HepG2 (cell line): ENCODE measurements around the gene ABRACL. TPM values are rescaled to one million over a fixed set of nuclear protein-coding genes. Genes with fewer than 3 reads are reported as not detected.

Experiments used
- ATAC-seq: fragments of 200-7000 bp; cut with Tn5 transposase; 3 replicates; pipeline ENCODE4 v1.9.1; 2020; ENCODE audit warnings: mild to moderate bottlenecking, moderate library complexity
- BruUV-seq: library from RNA; stranded (reverse); fragments of 400-500 nt; replicated peaks from 2 replicates; lab custom pipeline; 2021; lab: Mats Ljungman, UMichigan
- CTCF ChIA-PET: fragments of 300-600 bp; formaldehyde crosslinking; extraction: SDS; loops from one replicate; lab custom pipeline; 2021; ENCODE audit warnings: low total read pairs, inconsistent platforms, low intra/inter-chr PET ratio; lab: Yijun Ruan, JAX
- POLR2A ChIA-PET: fragments of 350-600 bp; sonication (Branson Sonifier 250); formaldehyde crosslinking; loops from one replicate; lab custom pipeline; 2020; ENCODE audit warnings: antibody characterized with exemption, inconsistent platforms; lab: Yijun Ruan, JAX
- DNase-seq: peaks from one replicate; pipeline ENCODE4 v3.0.0-alpha.2; 2015; ENCODE audit warnings: low spot score
- FAIRE-seq: peaks from 3 replicates; lab custom pipeline; 2011; peaks lifted over from hg19 to GRCh38; lab: Jason Lieb, UNC
- H2AFZ ChIP-seq: one replicate; pipeline ENCODE4 v1.6.1; 2011; ENCODE audit warnings: low read length, inconsistent platforms
- H3K27ac ChIP-seq: fragments of 300-600 bp; 3 replicates; pipeline ENCODE4 v1.8.0; 2011; ENCODE audit warnings: mixed run types, mild to moderate bottlenecking, mixed read lengths, low read length, inconsistent platforms; ENCODE audit not compliant: insufficient read depth; ENCODE audit errors: extremely low read length
- H3K27me3 ChIP-seq, 2 experiments: fragments of 200-600 bp in 1 of 2; 2 replicates in 1 of 2; 3 replicates in 1 of 2; pipeline versions ENCODE4 v1.6.0 to v1.8.0; 2011; ENCODE audit warnings: low read length in 2 of 2, mild to moderate bottlenecking in 2 of 2, moderate library complexity in 2 of 2, inconsistent platforms in 1 of 2; ENCODE audit not compliant: insufficient read depth in 2 of 2, control insufficient read depth in 1 of 2
- H3K36me3 ChIP-seq, 2 experiments: fragments of 200-600 bp in 1 of 2; replicated peaks in 1 of 2; 2 replicates in 1 of 2; 3 replicates in 1 of 2; pipeline versions ENCODE4 v1.5.1 to v1.8.0; 2011; ENCODE audit warnings: low read length in 2 of 2, inconsistent platforms in 1 of 2; ENCODE audit not compliant: insufficient read depth in 2 of 2, control insufficient read depth in 1 of 2
- H3K4me1 ChIP-seq: 2 replicates; pipeline ENCODE4 v1.5.1; 2012; ENCODE audit warnings: low read length, inconsistent platforms; ENCODE audit not compliant: insufficient read depth
- H3K4me2 ChIP-seq: 2 replicates; pipeline ENCODE4 v1.6.0; 2011; ENCODE audit warnings: low read depth, low read length, inconsistent platforms
- H3K4me3 ChIP-seq, 3 experiments: fragments of 200-600 bp in 1 of 3; sonication (generic), shearing (Covaris generic) in 1 of 3; replicated peaks in 1 of 3; 2 replicates each; pipeline ENCODE4 v1.5.1; 2011 to 2016; ENCODE audit warnings: low read length in 3 of 3, inconsistent platforms in 2 of 3, low read depth in 2 of 3, mild to moderate bottlenecking in 2 of 3, control low read depth in 1 of 3, mixed read lengths in 1 of 3; ENCODE audit not compliant: insufficient read depth in 1 of 3
- H3K79me2 ChIP-seq: one replicate; pipeline ENCODE4 v1.6.1; 2011; ENCODE audit warnings: low read length, inconsistent platforms; ENCODE audit not compliant: insufficient read depth
- H3K9ac ChIP-seq: 2 replicates; pipeline ENCODE4 v1.6.0; 2011; ENCODE audit warnings: mild to moderate bottlenecking, low read depth, low read length, inconsistent platforms; ENCODE audit not compliant: insufficient read depth
- H3K9me3 ChIP-seq: 2 replicates; pipeline ENCODE4 v1.5.1; 2012; ENCODE audit warnings: mild to moderate bottlenecking, low read length
- H4K20me1 ChIP-seq: 2 replicates; pipeline ENCODE4 v1.6.0; 2011; ENCODE audit warnings: inconsistent platforms, mild to moderate bottlenecking, low read length, moderate library complexity; ENCODE audit not compliant: insufficient read depth
- ATF7-NPFF ChIP-seq: sonication (generic); formaldehyde crosslinking; IDR thresholded peaks from 2 replicates; pipeline ENCODE4 v1.8.1; 2023; ENCODE audit warnings: mild to moderate bottlenecking, low read depth, missing genetic modification reagents, moderate library complexity
- CHD4 ChIP-seq: fragments of 200-600 bp; sonication (generic); IDR thresholded peaks from 2 replicates; pipeline ENCODE4 v1.7.0; 2017; ENCODE audit warnings: mild to moderate bottlenecking, low read length, borderline replicate concordance
- FOXK1 ChIP-seq: sonication (generic); formaldehyde crosslinking; IDR thresholded peaks from 2 replicates; pipeline ENCODE4 v1.4.0; 2020; ENCODE audit warnings: low read depth, missing genetic modification reagents, borderline replicate concordance
- GLI4 ChIP-seq: sonication (generic); formaldehyde crosslinking; IDR thresholded peaks from 2 replicates; pipeline ENCODE4 v1.5.1; 2020; ENCODE audit warnings: missing genetic modification reagents, mild to moderate bottlenecking, moderate library complexity, borderline replicate concordance
- HBP1 ChIP-seq: IDR thresholded peaks from 2 replicates; pipeline ENCODE4 v1.6.1; 2016; ENCODE audit warnings: low read depth, control low read depth
- MED13 ChIP-seq: sonication (generic); formaldehyde crosslinking; IDR thresholded peaks from 2 replicates; pipeline ENCODE4 v1.5.0; 2020; ENCODE audit warnings: missing genetic modification reagents
- TCF7L2 ChIP-seq: IDR thresholded peaks from 2 replicates; pipeline ENCODE4 v1.6.1; 2011; ENCODE audit warnings: mild to moderate bottlenecking, low read depth, low read length, moderate library complexity
- TFDP2 ChIP-seq: sonication (generic); formaldehyde crosslinking; IDR thresholded peaks from 2 replicates; pipeline ENCODE4 v1.4.0; 2020; ENCODE audit warnings: missing genetic modification reagents
- XRCC5 ChIP-seq: fragments of 200-400 bp; formaldehyde crosslinking; optimal IDR thresholded peaks from 2 replicates; pipeline ENCODE3; 2017; ENCODE audit warnings: mild to moderate bottlenecking, low read length
- ZFP90 ChIP-seq: sonication (generic); formaldehyde crosslinking; IDR thresholded peaks from 2 replicates; pipeline ENCODE4 v1.8.0; 2022; ENCODE audit warnings: missing genetic modification reagents, mild to moderate bottlenecking, inconsistent platforms, borderline replicate concordance
- ZMYM4 ChIP-seq: sonication (generic); formaldehyde crosslinking; IDR thresholded peaks from 2 replicates; pipeline ENCODE4 v1.8.1; 2023; ENCODE audit warnings: mild to moderate bottlenecking, missing genetic modification reagents
- WGBS: methylation state at CpG from one replicate; pipeline ENCODE4 v1.1.6; 2017; ENCODE audit warnings: low lambda C conversion rate; 5-methylcytosine and 5-hydroxymethylcytosine counted together
- in situ Hi-C: cut with HindIII; loops from 2 replicates; pipeline ENCODE4 v1.10.0; 2017; ENCODE audit warnings: low pct_unique_long_range_greater_than_20kb; ENCODE audit not compliant: extremely low pct_ligation_motif_present
- intact Hi-C: fragments of 100-400 bp; cut with micrococcal nuclease; formaldehyde crosslinking; loops from one replicate; pipeline ENCODE4 v1.10.0; 2022; ENCODE audit not compliant: unreplicated experiment
- polyA plus RNA-seq, 8 experiments: library from polyadenylated mRNA; depleted of rRNA in 3 of 8; stranded (reverse) in 7 of 8; unstranded in 1 of 8; fragments of >200 nt; fragmentation: Illumina TruSeq in 4 of 8; extraction: Trizol in 4 of 8; gene quantifications; 2 replicates each; pipeline versions ENCODE4 v1.2.1 to v1.2.3, GENCODE V29; 2011 to 2016; ENCODE audit warnings: low read depth in 4 of 8, missing spikeins in 1 of 8, mixed read lengths in 1 of 8; ENCODE audit not compliant: insufficient read depth in 1 of 8
- total RNA-seq, 5 experiments: library from RNA; depleted of rRNA; stranded (reverse); fragments of >200 nt; fragmentation: Illumina TruSeq; extraction: Trizol; gene quantifications; 2 replicates each; pipeline ENCODE4 v1.2.3, GENCODE V29; 2016; ENCODE audit warnings: low read depth in 1 of 5

Gene ABRACL
- total and polyA plus RNA-seq, 2 of the 13 experiments (the other 11 are each of a cell fraction or from before 2014, with no cell fraction given) = 1.4 to 5.4 TPM

GRCh38 chr6:139030228-139030963 is 1.9 kb downstream of the ABRACL start:
- intact Hi-C loops = no loop called here

More at GRCh38 chr6:139030228-139030963, 1.9 kb downstream of the ABRACL start:
- no peak for ATAC-seq
- ChIA-PET CTCF (no interaction called here), POLR2A (no interaction called here)
- no peaks in the 10 kb centered on the region for H3K79me2 ChIP-seq
- in situ Hi-C loops = no loop called here
- BruUV-seq = no TSS peak
- H3K36me3 ChIP-seq = no peaks in the 10 kb centered on the region; a peak in 1 of 5 replicates
- H3K4me1 ChIP-seq = peaks cover 19% of the 10 kb centered on the region
- H3K4me2 ChIP-seq = no peak overlapping the region
- no peak for DNase-seq
- H3K27ac ChIP-seq = no peak overlapping the region
- H3K9ac ChIP-seq = no peak overlapping the region
- TF ChIP-seq GLI4 (CRISPR knock-in tag) = no peak
- no peak for TF ChIP-seq HBP1 (CRISPR knock-in tag)
- TF ChIP-seq ZMYM4 (CRISPR knock-in tag) = no peak
- TF ChIP-seq MED13 = no peak
- no peak for TF ChIP-seq TFDP2 (CRISPR knock-in tag)
- no peak for TF ChIP-seq CHD4
- TF ChIP-seq ATF7-NPFF (CRISPR knock-in tag) = no peak
- no peak for TF ChIP-seq XRCC5
- TF ChIP-seq TCF7L2 = no peak
- TF ChIP-seq FOXK1 (CRISPR knock-in tag) = no peak
- TF ChIP-seq ZFP90 (CRISPR knock-in tag) = no peak
- FAIRE-seq = no peak
- no peaks in the 10 kb centered on the region for H3K9me3 ChIP-seq
- 83% methylated on average over 9 of the region's 9 CpGs for WGBS
- no peak overlapping the region for H3K4me3 ChIP-seq
- peaks cover 2 to 28% of the 10 kb centered on the region in 2 experiments for H3K27me3 ChIP-seq
- no peak overlapping the region for H2AFZ ChIP-seq
- H4K20me1 ChIP-seq = no peaks in the 10 kb centered on the region
